GM21786 (cell line): ENCODE data around the gene DOCK11.

Experiments
- ATAC-seq: cut with Tn5 transposase; IDR thresholded peaks from one replicate; pipeline ENCODE4 v1.9.1; 2021; ENCODE audit not compliant: unreplicated experiment

The DOCK11 gene

GRCh38 chrX:118499295-118499694 lies 3.7 kb downstream of the DOCK11 start:
- ATAC-seq, result no peak

- no peak for ATAC-seq
Measured at GRCh38 chrX:118502161-118502789, 6.7 kb downstream of the DOCK11 start.

- ATAC-seq, result no peak
Measured at GRCh38 chrX:118503260-118504041, 7.8 kb downstream of the DOCK11 start.

GRCh38 chrX:118504581-118504980 lies 9.0 kb downstream of the DOCK11 start:
- no peak for ATAC-seq

GRCh38 chrX:118506805-118507480 lies 11.3 kb downstream of the DOCK11 start:
- ATAC-seq, result no peak

- ATAC-seq, result no peak
Measured at GRCh38 chrX:118507766-118508165, 12.2 kb downstream of the DOCK11 start.

- no peak for ATAC-seq
Measured at GRCh38 chrX:118508221-118508620, 12.6 kb downstream of the DOCK11 start.

- no peak for ATAC-seq
Measured at GRCh38 chrX:118508635-118509034, 13.0 kb downstream of the DOCK11 start.

- ATAC-seq, result no peak
Measured at GRCh38 chrX:118510111-118510510, 14.5 kb downstream of the DOCK11 start.

GRCh38 chrX:118513120-118513898 lies 17.7 kb downstream of the DOCK11 start:
- no peak for ATAC-seq

- no peak for ATAC-seq
Measured at GRCh38 chrX:118519411-118520215, 24.0 kb downstream of the DOCK11 start.

GRCh38 chrX:118520216-118521206 lies 24.9 kb downstream of the DOCK11 start:
- no peak for ATAC-seq

GRCh38 chrX:118521435-118521834 lies 25.8 kb downstream of the DOCK11 start:
- no peak for ATAC-seq

GRCh38 chrX:118522230-118522926 lies 26.8 kb downstream of the DOCK11 start:
- ATAC-seq, result no peak

GRCh38 chrX:118523920-118524319 lies 28.3 kb downstream of the DOCK11 start:
- no peak for ATAC-seq

- no peak for ATAC-seq
Measured at GRCh38 chrX:118524344-118524743, 28.7 kb downstream of the DOCK11 start.

GRCh38 chrX:118525174-118525730 lies 29.6 kb downstream of the DOCK11 start:
- no peak for ATAC-seq

GRCh38 chrX:118526149-118526548 lies 30.5 kb downstream of the DOCK11 start:
- ATAC-seq, result no peak
